ENCODE measurements around the gene DDX46. TPM values are rescaled to one million over a fixed set of nuclear protein-coding genes. Genes with fewer than 3 reads are reported as not detected.
A peak's percentile ranks its signal among the peaks of the same experiment; 100 is the strongest.
"Not testable (repeated sequence)": the region's sequence is repeated elsewhere in the genome, so short reads cannot be mapped to it uniquely, and the experiment has no call there.

DDX46 gene
- polyA plus RNA-seq, 4 donors, result 17.0 to 53.9 (median 20.3) TPM

DNA sequence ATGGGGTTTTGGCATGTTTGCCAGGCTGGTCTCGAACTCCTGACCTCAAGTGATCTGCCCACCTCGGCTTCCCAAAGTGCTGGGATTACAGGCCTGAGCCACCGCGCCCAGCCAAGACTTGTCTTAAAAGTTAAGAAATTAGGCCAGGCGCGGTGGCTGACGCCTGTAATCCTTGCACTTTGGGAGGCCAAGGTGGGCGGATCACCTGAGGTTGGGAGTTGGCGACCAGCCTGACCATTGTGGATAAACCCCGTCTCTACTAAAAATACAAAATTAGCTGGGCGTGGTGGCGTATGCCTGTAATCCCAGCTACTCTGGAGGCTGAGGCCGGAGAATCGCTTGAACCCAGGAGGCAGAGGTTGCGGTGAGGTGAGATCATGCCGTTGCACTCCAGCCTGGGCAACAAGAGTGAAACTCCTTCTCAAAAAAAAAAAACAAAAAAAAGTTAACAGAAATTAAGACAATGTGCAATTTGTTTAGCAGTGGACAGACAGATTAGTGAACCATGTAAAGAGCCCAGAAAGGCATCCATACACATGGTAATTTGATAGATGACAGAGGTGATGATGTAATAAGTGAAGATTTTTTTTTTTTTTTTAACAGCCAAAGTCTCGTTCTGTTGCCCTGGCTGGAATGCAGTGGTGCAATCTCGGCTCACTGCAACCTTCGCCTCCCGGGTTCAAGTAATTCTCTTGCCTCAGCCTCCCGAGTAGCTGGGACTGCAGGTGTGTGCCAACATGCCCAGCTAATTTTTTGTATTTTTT, 9.1 kb downstream of the DDX46 start:
- not testable (repeated sequence) for H3K9me3 ChIP-seq (ENCODE audit: control insufficient read depth in 2 of 2, insufficient read depth in 1 of 2, low read depth in 1 of 2, low read length in 1 of 2); FAIRE-seq; H3K27ac ChIP-seq (ENCODE audit: low read depth in 1 of 3, low read length in 2 of 3); H3K4me3 ChIP-seq (ENCODE audit: low read depth in 1 of 3, low read length in 3 of 3); H3K27me3 ChIP-seq (ENCODE audit: control insufficient read depth in 3 of 3, insufficient read depth in 3 of 3, low read length in 3 of 3); H3K4me1 ChIP-seq (ENCODE audit: control insufficient read depth in 3 of 3, insufficient read depth in 2 of 3, low read depth in 1 of 3, low read length in 2 of 3); DNase-seq
- WGBS, 3 donors, result 95 to 97% (median 96%) methylated on average over 21 of the region's 21 CpGs
- H3K36me3 ChIP-seq (ENCODE audit: control insufficient read depth in 3 of 3, insufficient read depth in 2 of 3, low read depth in 1 of 3, low read length in 3 of 3), result peaks cover 6 to 65% (median 27%) of the 10 kb centered on the region in 3 donors

DNA sequence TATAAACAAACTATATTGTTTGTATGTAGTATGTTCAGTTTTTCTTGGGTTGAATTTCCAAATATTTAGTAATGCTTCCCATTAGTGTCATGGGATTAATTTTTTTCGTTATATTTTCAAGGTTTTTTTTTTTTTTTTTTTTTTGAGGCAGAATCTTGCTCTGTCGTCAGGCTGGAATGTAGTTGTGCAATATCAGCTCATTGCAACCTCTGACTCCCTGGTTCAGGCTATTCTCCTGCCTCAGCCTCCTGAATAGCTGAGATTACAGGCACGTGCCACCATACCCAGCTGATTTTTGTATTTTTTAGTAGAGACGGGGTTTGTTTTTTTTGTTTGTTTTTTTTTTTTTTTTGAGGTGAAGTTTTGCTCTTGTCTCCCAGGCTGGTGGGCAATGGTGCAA, 10.6 kb downstream of the DDX46 start:
- Histone ChIP-seq H3K27ac (ENCODE audit: low read depth in 1 of 3, low read length in 2 of 3) (no peak overlapping the region), H3K36me3 (ENCODE audit: control insufficient read depth in 3 of 3, insufficient read depth in 2 of 3, low read depth in 1 of 3, low read length in 3 of 3) (peaks cover 4 to 67% (median 27%) of the 10 kb centered on the region in 3 donors), H3K9me3 (ENCODE audit: control insufficient read depth in 2 of 2, insufficient read depth in 1 of 2, low read depth in 1 of 2, low read length in 1 of 2) (no peaks in the 10 kb centered on the region), H3K4me3 (ENCODE audit: low read depth in 1 of 3, low read length in 3 of 3) (no peak overlapping the region), H3K4me1 (ENCODE audit: control insufficient read depth in 3 of 3, insufficient read depth in 2 of 3, low read depth in 1 of 3, low read length in 2 of 3) (no peaks in the 10 kb centered on the region), H3K27me3 (ENCODE audit: control insufficient read depth in 3 of 3, insufficient read depth in 3 of 3, low read length in 3 of 3) (no peaks in the 10 kb centered on the region)
- WGBS, 3 donors, result 83 to 95% (median 85%) methylated on average over 4 of the region's 4 CpGs
- DNase-seq (no peak), FAIRE-seq (no peak)

DNA sequence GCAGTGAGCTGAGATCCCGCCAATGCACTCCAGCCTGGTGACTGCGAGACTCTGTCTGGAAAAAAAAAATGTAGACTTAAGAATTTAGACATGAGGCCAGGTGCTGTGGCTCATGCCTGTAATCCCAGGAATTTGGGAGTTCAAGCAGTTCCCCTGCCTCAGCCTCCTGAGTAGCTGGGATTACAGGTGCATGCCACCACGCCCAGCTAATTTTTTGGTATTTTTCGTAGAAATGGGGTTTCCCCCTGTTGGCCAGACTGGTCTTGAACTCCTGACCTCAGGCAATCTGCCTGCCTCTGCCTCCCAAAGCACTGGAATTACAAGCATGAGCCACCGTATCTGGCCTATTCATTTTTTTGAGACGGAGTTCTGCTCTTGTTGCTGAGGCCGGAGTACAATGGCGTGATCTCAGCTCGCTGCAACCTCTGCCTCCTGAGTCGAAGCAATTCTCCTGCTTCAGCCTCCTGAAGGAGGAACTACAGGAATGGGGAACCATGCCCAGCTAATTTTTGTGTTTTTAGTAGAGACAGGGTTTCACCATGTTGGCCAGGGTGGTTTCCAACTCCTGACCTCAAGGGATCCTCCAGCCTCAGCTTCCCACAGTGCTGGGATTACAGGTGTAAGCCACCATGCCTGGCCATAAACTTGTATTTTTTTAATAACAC, 14.0 kb downstream of the DDX46 start:
- Histone ChIP-seq H3K27ac (ENCODE audit: low read depth in 1 of 3, low read length in 2 of 3) (no peak overlapping the region), H3K36me3 (ENCODE audit: control insufficient read depth in 3 of 3, insufficient read depth in 2 of 3, low read depth in 1 of 3, low read length in 3 of 3) (peaks cover 5 to 68% (median 19%) of the 10 kb centered on the region in 3 donors), H3K4me3 (ENCODE audit: low read depth in 1 of 3, low read length in 3 of 3) (no peak overlapping the region), H3K4me1 (ENCODE audit: control insufficient read depth in 3 of 3, insufficient read depth in 2 of 3, low read depth in 1 of 3, low read length in 2 of 3) (no peaks in the 10 kb centered on the region), H3K9me3 (ENCODE audit: control insufficient read depth in 2 of 2, insufficient read depth in 1 of 2, low read depth in 1 of 2, low read length in 1 of 2) (no peaks in the 10 kb centered on the region), H3K27me3 (ENCODE audit: control insufficient read depth in 3 of 3, insufficient read depth in 3 of 3, low read length in 3 of 3) (no peaks in the 10 kb centered on the region)
- 92 to 95% (median 94%) methylated on average over 10 of the region's 10 CpGs for WGBS, 3 donors
- FAIRE-seq (no peak), DNase-seq (no peak)

DNA sequence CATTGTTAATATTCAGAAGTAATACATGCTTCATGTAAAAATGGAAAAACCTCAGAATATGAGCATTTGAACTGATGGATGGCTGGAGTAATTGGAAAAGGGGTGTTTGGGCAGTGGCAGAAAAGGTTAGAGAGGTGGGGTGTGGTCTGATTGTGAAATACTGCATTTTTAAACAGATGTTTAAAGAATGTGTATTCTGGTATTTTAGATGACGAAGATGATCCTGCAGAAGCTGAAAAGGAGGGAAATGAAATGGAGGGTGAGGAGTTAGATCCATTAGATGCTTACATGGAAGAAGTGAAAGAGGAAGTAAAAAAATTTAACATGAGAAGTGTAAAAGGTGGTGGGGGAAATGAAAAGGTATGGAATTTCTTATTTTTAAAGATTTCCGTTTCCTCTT, 18.8 kb downstream of the DDX46 start:
- no peak for FAIRE-seq
- 88 to 98% (median 94%) methylated on average over 2 of the region's 2 CpGs for WGBS, 3 donors
- Histone ChIP-seq H3K36me3 (ENCODE audit: control insufficient read depth in 3 of 3, insufficient read depth in 2 of 3, low read depth in 1 of 3, low read length in 3 of 3) (peaks cover 11 to 62% (median 13%) of the 10 kb centered on the region in 3 donors), H3K4me1 (ENCODE audit: control insufficient read depth in 3 of 3, insufficient read depth in 2 of 3, low read depth in 1 of 3, low read length in 2 of 3) (no peaks in the 10 kb centered on the region), H3K27me3 (ENCODE audit: control insufficient read depth in 3 of 3, insufficient read depth in 3 of 3, low read length in 3 of 3) (no peaks in the 10 kb centered on the region), H3K9me3 (ENCODE audit: control insufficient read depth in 2 of 2, insufficient read depth in 1 of 2, low read depth in 1 of 2, low read length in 1 of 2) (no peaks in the 10 kb centered on the region), H3K27ac (ENCODE audit: low read depth in 1 of 3, low read length in 2 of 3) (no peak overlapping the region), H3K4me3 (ENCODE audit: low read depth in 1 of 3, low read length in 3 of 3) (no peak overlapping the region)
- no peak for DNase-seq

DNA sequence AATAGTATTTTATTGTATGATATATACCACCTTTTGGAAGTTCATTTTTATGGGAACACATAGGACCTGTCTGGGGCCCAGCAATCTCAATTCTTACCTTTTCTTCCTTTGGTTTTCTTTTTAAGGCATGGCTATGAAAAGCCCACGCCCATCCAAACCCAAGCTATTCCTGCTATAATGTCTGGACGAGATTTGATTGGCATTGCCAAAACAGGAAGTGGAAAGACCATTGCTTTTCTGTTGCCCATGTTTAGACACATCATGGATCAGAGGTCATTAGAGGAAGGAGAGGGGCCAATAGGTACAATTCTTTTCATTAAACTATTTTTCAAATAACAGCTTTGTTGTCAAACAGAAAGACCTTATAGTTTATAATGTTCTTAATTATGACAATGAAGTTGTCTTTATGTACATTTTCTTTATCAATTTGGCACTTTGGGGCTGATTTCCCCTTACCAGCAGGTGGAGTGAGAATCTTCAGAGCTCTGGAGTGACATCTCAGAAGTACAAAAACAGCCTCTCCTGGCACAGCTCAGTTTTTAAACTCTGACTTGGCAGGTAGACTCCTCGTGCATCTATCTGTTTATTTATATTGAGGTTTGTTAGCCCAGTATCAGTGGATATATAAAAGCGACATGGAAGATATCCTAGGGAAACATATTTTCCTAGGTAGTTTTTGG, 25.8 kb downstream of the DDX46 start:
- H3K27ac ChIP-seq (ENCODE audit: low read depth in 1 of 3, low read length in 2 of 3), result no peak overlapping the region
- H3K27me3 ChIP-seq (ENCODE audit: control insufficient read depth in 3 of 3, insufficient read depth in 3 of 3, low read length in 3 of 3), result no peaks in the 10 kb centered on the region
- 59 to 69% (median 60%) methylated on average over 4 of the region's 4 CpGs for WGBS, 3 donors
- no peaks in the 10 kb centered on the region for H3K4me1 ChIP-seq (ENCODE audit: control insufficient read depth in 3 of 3, insufficient read depth in 2 of 3, low read depth in 1 of 3, low read length in 2 of 3)
- H3K4me3 ChIP-seq (ENCODE audit: low read depth in 1 of 3, low read length in 3 of 3), result no peak overlapping the region
- no peaks in the 10 kb centered on the region for H3K9me3 ChIP-seq (ENCODE audit: control insufficient read depth in 2 of 2, insufficient read depth in 1 of 2, low read depth in 1 of 2, low read length in 1 of 2)
- FAIRE-seq (no peak), DNase-seq (peak in 1 of 2 donors; percentile 8)
- peaks cover 14 to 43% (median 14%) of the 10 kb centered on the region in 3 donors for H3K36me3 ChIP-seq (ENCODE audit: control insufficient read depth in 3 of 3, insufficient read depth in 2 of 3, low read depth in 1 of 3, low read length in 3 of 3)

DNA sequence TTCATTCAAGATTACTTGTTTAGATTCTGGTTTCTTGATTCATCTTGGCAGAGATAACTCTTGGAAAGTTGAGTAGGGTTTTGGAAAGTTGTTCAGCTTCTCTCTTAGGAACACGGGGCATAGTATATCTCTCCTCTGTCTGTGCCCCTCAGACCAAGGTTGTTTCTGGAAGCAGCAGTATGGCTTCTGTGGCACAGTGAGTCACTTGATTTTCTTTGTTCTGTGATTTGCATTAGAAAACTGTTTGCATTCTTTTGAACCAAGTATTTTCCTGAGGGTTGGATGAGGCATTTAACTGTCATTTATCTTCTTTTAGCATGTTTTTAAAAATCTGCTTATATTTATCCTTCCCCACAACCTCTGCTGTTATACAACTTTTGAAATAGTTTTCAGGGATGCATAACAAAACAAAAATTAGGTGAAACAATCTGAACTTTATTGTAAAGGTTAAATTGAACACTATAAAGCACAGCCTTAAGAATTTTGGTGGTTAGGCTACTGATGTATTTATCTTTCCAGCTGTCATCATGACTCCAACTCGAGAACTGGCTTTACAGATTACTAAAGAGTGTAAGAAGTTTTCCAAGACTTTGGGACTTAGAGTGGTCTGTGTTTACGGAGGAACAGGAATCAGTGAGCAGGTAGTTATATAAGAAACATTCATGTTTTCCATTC, 26.5 kb downstream of the DDX46 start:
- Histone ChIP-seq H3K9me3 (ENCODE audit: control insufficient read depth in 2 of 2, insufficient read depth in 1 of 2, low read depth in 1 of 2, low read length in 1 of 2) (no peaks in the 10 kb centered on the region), H3K27ac (ENCODE audit: low read depth in 1 of 3, low read length in 2 of 3) (no peak overlapping the region), H3K4me3 (ENCODE audit: low read depth in 1 of 3, low read length in 3 of 3) (no peak overlapping the region), H3K4me1 (ENCODE audit: control insufficient read depth in 3 of 3, insufficient read depth in 2 of 3, low read depth in 1 of 3, low read length in 2 of 3) (no peaks in the 10 kb centered on the region), H3K27me3 (ENCODE audit: control insufficient read depth in 3 of 3, insufficient read depth in 3 of 3, low read length in 3 of 3) (no peaks in the 10 kb centered on the region), H3K36me3 (ENCODE audit: control insufficient read depth in 3 of 3, insufficient read depth in 2 of 3, low read depth in 1 of 3, low read length in 3 of 3) (peaks cover 14 to 36% (median 16%) of the 10 kb centered on the region in 3 donors)
- WGBS, 3 donors, result 84 to 89% (median 85%) methylated on average over 3 of the region's 3 CpGs
- no peak for FAIRE-seq
- no peak for DNase-seq

DNA sequence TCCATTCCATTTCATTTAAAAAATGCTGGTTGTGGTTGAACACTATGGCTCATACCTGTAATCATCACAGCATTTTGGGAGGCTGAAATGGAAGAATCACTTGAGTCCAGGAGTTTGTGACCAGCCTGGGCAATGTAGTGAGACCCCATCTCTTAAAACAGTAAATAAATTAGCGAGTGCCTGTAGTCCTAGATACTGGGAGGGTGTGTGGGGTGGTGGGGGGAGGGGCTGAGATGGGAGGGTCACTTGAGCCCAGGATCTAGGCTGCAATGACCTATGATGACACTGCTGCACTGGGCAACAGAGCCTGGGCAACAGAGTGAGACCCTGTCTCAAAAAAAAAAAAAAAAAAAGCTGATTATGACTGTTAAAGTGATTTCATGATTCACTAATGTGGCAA, 29.1 kb downstream of the DDX46 start:
- Histone ChIP-seq H3K27ac (ENCODE audit: low read depth in 1 of 3, low read length in 2 of 3) (no peak overlapping the region), H3K27me3 (ENCODE audit: control insufficient read depth in 3 of 3, insufficient read depth in 3 of 3, low read length in 3 of 3) (no peaks in the 10 kb centered on the region), H3K36me3 (ENCODE audit: control insufficient read depth in 3 of 3, insufficient read depth in 2 of 3, low read depth in 1 of 3, low read length in 3 of 3) (peaks cover 11 to 36% (median 16%) of the 10 kb centered on the region in 3 donors), H3K4me3 (ENCODE audit: low read depth in 1 of 3, low read length in 3 of 3) (no peak overlapping the region), H3K4me1 (ENCODE audit: control insufficient read depth in 3 of 3, insufficient read depth in 2 of 3, low read depth in 1 of 3, low read length in 2 of 3) (no peaks in the 10 kb centered on the region), H3K9me3 (ENCODE audit: control insufficient read depth in 2 of 2, insufficient read depth in 1 of 2, low read depth in 1 of 2, low read length in 1 of 2) (no peaks in the 10 kb centered on the region)
- FAIRE-seq (no peak), DNase-seq (no peak)
- WGBS, 3 donors, result 96 to 100% (median 100%) methylated on average over 1 of the region's 1 CpG

DNA sequence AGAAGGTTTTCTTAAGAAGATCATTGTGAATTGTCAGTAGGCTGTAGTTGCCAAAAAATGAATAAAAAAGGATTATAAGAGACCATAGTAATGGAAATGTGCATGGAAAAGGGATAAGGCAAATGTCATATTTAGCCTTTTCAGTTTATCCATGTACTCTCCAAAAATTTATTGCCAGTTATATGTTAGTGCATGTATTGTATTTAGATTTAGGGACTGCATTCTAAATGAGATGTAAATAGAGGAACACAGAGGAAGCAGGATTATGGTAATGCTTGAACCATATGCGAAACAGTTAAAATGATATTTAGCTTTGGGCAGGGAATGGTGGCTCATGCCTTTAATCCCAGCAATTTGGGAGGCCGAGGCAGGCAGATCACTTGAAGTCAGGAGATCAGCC, 33.0 kb downstream of the DDX46 start:
- FAIRE-seq, result no peak
- DNase-seq, result no peak
- WGBS, 3 donors, result 98 to 100% (median 99%) methylated on average over 2 of the region's 2 CpGs
- no peak overlapping the region for H3K4me3 ChIP-seq (ENCODE audit: low read depth in 1 of 3, low read length in 3 of 3)
- no peak overlapping the region for H3K27ac ChIP-seq (ENCODE audit: low read depth in 1 of 3, low read length in 2 of 3)
- no peaks in the 10 kb centered on the region for H3K9me3 ChIP-seq (ENCODE audit: control insufficient read depth in 2 of 2, insufficient read depth in 1 of 2, low read depth in 1 of 2, low read length in 1 of 2)
- no peaks in the 10 kb centered on the region for H3K27me3 ChIP-seq (ENCODE audit: control insufficient read depth in 3 of 3, insufficient read depth in 3 of 3, low read length in 3 of 3)
- peaks cover 18 to 41% (median 23%) of the 10 kb centered on the region in 3 donors for H3K36me3 ChIP-seq (ENCODE audit: control insufficient read depth in 3 of 3, insufficient read depth in 2 of 3, low read depth in 1 of 3, low read length in 3 of 3)
- no peaks in the 10 kb centered on the region for H3K4me1 ChIP-seq (ENCODE audit: control insufficient read depth in 3 of 3, insufficient read depth in 2 of 3, low read depth in 1 of 3, low read length in 2 of 3)

Data from small intestine (tissue), 7 donors.